ENCODE measurements around the gene CXXC5.

DNA sequence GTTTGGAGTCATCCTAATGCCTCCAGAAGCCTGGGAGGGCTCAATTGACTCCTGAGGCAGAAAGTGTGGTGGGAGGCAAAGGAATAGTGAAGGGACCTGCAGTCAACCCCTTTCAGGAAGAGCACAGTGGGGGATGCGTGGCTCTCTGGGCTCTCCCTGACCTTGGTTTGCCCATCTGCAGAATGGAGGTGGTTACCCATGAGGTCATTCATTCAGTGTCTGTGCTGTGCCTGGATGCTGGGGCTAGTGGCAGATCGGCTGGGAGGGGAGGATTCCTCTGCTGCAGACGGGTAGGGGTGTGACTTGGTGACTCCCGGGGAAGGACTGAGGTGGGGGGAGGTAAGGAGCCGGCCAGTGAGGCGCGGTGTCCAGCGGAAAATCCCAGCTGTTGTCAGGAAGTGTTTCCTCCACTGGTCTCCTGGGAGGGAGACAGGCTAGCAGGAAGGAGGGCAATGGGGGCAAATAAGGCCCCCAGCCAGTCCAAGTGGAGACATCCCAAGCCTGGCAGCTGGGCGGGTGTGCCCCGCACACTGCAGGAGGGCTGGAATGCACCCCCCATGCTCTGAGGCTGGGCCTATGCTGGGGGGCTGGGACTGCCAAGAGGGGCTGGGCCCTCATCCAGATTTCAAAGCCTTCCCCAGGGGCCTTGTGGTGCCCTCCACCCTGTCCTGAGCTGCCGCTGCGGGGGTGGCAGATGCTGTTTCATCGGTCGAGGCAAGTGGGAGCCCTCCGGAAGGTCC is 10.9 kb downstream of the CXXC5 start:
- TF ChIP-seq, protein P1, sequence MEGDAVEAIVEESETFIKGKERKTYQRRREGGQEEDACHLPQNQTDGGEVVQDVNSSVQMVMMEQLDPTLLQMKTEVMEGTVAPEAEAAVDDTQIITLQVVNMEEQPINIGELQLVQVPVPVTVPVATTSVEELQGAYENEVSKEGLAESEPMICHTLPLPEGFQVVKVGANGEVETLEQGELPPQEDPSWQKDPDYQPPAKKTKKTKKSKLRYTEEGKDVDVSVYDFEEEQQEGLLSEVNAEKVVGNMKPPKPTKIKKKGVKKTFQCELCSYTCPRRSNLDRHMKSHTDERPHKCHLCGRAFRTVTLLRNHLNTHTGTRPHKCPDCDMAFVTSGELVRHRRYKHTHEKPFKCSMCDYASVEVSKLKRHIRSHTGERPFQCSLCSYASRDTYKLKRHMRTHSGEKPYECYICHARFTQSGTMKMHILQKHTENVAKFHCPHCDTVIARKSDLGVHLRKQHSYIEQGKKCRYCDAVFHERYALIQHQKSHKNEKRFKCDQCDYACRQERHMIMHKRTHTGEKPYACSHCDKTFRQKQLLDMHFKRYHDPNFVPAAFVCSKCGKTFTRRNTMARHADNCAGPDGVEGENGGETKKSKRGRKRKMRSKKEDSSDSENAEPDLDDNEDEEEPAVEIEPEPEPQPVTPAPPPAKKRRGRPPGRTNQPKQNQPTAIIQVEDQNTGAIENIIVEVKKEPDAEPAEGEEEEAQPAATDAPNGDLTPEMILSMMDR (IDR thresholded peaks at IDR 0.05) = no peak
- no peak for TF ChIP-seq EP300 (IDR thresholded peaks at IDR 0.05)

Measured in sigmoid colon (tissue), 4 donors.